MCF 10A (cell line): ENCODE measurements around the gene MSI2. TPM values are rescaled to one million over a fixed set of nuclear protein-coding genes. Genes with fewer than 3 reads are reported as not detected.

Experiments
- BruUV-seq: library from RNA; stranded (reverse); fragments of 400-500 nt; replicated peaks from 2 replicates; lab custom pipeline; 2021; lab: Mats Ljungman, UMichigan
- CTCF ChIA-PET: fragments of 300-600 bp; sonication (Branson Sonifier 250); formaldehyde crosslinking; extraction: SDS; loops from one replicate; lab custom pipeline; 2021; ENCODE audit warnings: antibody characterized with exemption, inconsistent platforms; lab: Yijun Ruan, JAX
- POLR2A ChIA-PET: fragments of 300-600, 350-650 bp; sonication (Branson Sonifier 250); formaldehyde crosslinking; extraction: SDS; loops from one replicate; lab custom pipeline; 2020; ENCODE audit warnings: antibody characterized with exemption, inconsistent platforms; lab: Yijun Ruan, JAX
- DNase-seq: peaks from one replicate; pipeline ENCODE4 v3.0.0-alpha.2; 2018; ENCODE audit not compliant: unreplicated experiment
- H3K27ac Mint-ChIP-seq: one replicate; pipeline ENCODE4 v1.8.0; 2022; ENCODE audit warnings: mild to moderate bottlenecking, low read depth, mixed read lengths; ENCODE audit not compliant: unreplicated experiment
- H3K27me3 Mint-ChIP-seq: one replicate; pipeline ENCODE4 v1.8.0; 2022; ENCODE audit warnings: mixed read lengths; ENCODE audit not compliant: insufficient read depth, unreplicated experiment
- H3K36me3 Mint-ChIP-seq: one replicate; pipeline ENCODE4 v1.8.0; 2022; ENCODE audit warnings: mild to moderate bottlenecking, moderate library complexity, mixed read lengths; ENCODE audit not compliant: insufficient read depth, unreplicated experiment
- H3K4me1 Mint-ChIP-seq: one replicate; pipeline ENCODE4 v1.8.0; 2022; ENCODE audit warnings: mixed read lengths; ENCODE audit not compliant: insufficient read depth, unreplicated experiment
- H3K4me3 Mint-ChIP-seq: one replicate; pipeline ENCODE4 v1.8.0; 2022; ENCODE audit warnings: mild to moderate bottlenecking, moderate library complexity, mixed read lengths; ENCODE audit not compliant: unreplicated experiment
- H3K9me3 Mint-ChIP-seq: one replicate; pipeline ENCODE4 v1.8.0; 2022; ENCODE audit warnings: mixed read lengths; ENCODE audit not compliant: unreplicated experiment
- intact Hi-C: fragments of 100-400 bp; cut with micrococcal nuclease; formaldehyde crosslinking; loops from 2 replicates; pipeline ENCODE4 v1.14.1; 2022
- total RNA-seq: library from RNA; stranded (reverse); gene quantifications from 2 replicates; pipeline ENCODE4 v1.2.3, GENCODE V29; 2022
- TF ChIP-seq, protein P1 (sequence below): fragments of 200-600 bp; IDR thresholded peaks from one replicate; pipeline ENCODE4 v1.8.0; 2022; ENCODE audit warnings: antibody characterized with exemption, mild to moderate bottlenecking; ENCODE audit not compliant: unreplicated experiment

Gene MSI2
- total RNA-seq, 1 experiment from 2014 or later, result 60.6 TPM

DNA sequence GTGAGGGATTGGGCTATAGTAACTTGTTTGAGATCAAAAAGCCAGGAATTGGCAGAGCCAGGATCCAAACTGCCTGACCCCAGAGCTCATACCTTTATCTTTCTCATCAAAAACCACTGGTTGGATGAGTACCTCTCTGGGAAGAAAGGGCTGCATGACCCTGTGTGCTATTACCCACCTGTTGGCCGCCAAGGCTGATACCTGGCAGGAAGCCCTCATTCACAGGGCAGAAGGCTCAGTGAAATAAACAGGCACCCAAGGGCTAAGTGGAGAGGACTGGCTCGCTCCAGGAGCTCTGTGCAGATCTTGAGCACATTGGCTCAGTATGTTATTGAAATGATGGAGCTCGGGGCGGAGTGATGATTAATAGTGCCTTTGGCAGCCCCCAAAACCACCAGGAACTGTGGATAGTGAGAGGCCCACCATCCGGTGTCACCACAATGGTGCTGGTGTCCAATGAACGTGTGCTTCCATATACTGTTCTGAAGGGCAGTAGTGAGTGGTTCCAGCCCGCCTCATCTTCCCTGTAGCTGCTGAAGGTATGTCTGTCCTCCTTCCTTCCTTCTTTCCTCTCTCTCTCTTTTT lies 197.6 kb downstream of the MSI2 start:
- POLR2A ChIA-PET, result no interaction called here
- Mint-ChIP-seq H3K27ac (no peak overlapping the region), H3K4me3 (no peak overlapping the region), H3K27me3 (no peaks in the 10 kb centered on the region), H3K9me3 (no peaks in the 10 kb centered on the region), H3K36me3 (no peaks in the 10 kb centered on the region), H3K4me1 (no peaks in the 10 kb centered on the region)
- CTCF ChIA-PET, result interaction anchor here (0.6 kb wide), 1 partner anchor 421 kb away, joined by 3 read pairs; no protein-coding TSS in a partner anchor
- TF ChIP-seq, protein P1, sequence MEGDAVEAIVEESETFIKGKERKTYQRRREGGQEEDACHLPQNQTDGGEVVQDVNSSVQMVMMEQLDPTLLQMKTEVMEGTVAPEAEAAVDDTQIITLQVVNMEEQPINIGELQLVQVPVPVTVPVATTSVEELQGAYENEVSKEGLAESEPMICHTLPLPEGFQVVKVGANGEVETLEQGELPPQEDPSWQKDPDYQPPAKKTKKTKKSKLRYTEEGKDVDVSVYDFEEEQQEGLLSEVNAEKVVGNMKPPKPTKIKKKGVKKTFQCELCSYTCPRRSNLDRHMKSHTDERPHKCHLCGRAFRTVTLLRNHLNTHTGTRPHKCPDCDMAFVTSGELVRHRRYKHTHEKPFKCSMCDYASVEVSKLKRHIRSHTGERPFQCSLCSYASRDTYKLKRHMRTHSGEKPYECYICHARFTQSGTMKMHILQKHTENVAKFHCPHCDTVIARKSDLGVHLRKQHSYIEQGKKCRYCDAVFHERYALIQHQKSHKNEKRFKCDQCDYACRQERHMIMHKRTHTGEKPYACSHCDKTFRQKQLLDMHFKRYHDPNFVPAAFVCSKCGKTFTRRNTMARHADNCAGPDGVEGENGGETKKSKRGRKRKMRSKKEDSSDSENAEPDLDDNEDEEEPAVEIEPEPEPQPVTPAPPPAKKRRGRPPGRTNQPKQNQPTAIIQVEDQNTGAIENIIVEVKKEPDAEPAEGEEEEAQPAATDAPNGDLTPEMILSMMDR, result no peak
- BruUV-seq, result no TSS peak
- intact Hi-C loops, result no loop called here
- DNase-seq, result no peak

- H3K9me3 Mint-ChIP-seq, result no peaks in the 10 kb centered on the region
- BruUV-seq, result no TSS peak
- TF ChIP-seq, protein P1, result no peak
- H3K27me3 Mint-ChIP-seq, result no peaks in the 10 kb centered on the region
- no peaks in the 10 kb centered on the region for H3K4me1 Mint-ChIP-seq
- no peak for DNase-seq
- no peaks in the 10 kb centered on the region for H3K36me3 Mint-ChIP-seq
- no peak overlapping the region for H3K27ac Mint-ChIP-seq
- POLR2A ChIA-PET, result no interaction called here
- intact Hi-C loops, result no loop called here
- no peak overlapping the region for H3K4me3 Mint-ChIP-seq
- CTCF ChIA-PET, result no interaction called here
Measured at GRCh38 chr17:57454729-57455062, 198.4 kb downstream of the MSI2 start.

GRCh38 chr17:57455063-57455914 lies 199.0 kb downstream of the MSI2 start:
- BruUV-seq, result no TSS peak

GRCh38 chr17:57456622-57457021 lies 200.3 kb downstream of the MSI2 start:
- BruUV-seq, result no TSS peak
- H3K9me3 Mint-ChIP-seq, result no peaks in the 10 kb centered on the region
- H3K36me3 Mint-ChIP-seq, result no peaks in the 10 kb centered on the region
- peaks cover 17% of the 10 kb centered on the region for H3K4me1 Mint-ChIP-seq
- no peak overlapping the region for H3K27ac Mint-ChIP-seq
- POLR2A ChIA-PET, result no interaction called here
- H3K4me3 Mint-ChIP-seq, result no peak overlapping the region
- CTCF ChIA-PET, result interaction anchor here (0.6 kb wide), 1 partner anchor 753 kb away, joined by 3 read pairs; no protein-coding TSS in a partner anchor
- intact Hi-C loops, result no loop called here
- H3K27me3 Mint-ChIP-seq, result no peaks in the 10 kb centered on the region
- DNase-seq, result no peak
- TF ChIP-seq, protein P1, result no peak

More at GRCh38 chr17:57455063-57455914, 199.0 kb downstream of the MSI2 start:
- Mint-ChIP-seq H3K9me3 (no peaks in the 10 kb centered on the region), H3K4me1 (peaks cover 4% of the 10 kb centered on the region), H3K4me3 (no peak overlapping the region), H3K27me3 (no peaks in the 10 kb centered on the region), H3K36me3 (no peaks in the 10 kb centered on the region), H3K27ac (no peak overlapping the region)
- TF ChIP-seq, protein P1, result no peak
- intact Hi-C loops, result no loop called here
- DNase-seq, result no peak
- CTCF ChIA-PET, result no interaction called here
- POLR2A ChIA-PET, result no interaction called here
